ENCODE results near the gene SLC6A7. TPM values are rescaled to one million over a fixed set of nuclear protein-coding genes. Genes with fewer than 3 reads are reported as not detected.

SLC6A7 gene
- total and polyA plus RNA-seq, 9 donors: 0.02 TPM; not detected in 8

GRCh38 chr5:150172145-150172544, 17.7 kb upstream of the SLC6A7 start:
- Histone ChIP-seq H3K9me3 (no peaks in the 10 kb centered on the region), H3K27ac (no peak overlapping the region), H3K4me3 (no peak overlapping the region), H3K4me1 (ENCODE audit: insufficient read depth) (peaks cover 3% of the 10 kb centered on the region), H3K36me3 (no peaks in the 10 kb centered on the region), H3K27me3 (no peaks in the 10 kb centered on the region)
- DNase-seq: no peak
- intact Hi-C loops (cut with DNase I): loop anchor here in 1 of 4 donors (5.0 kb wide), 1 partner anchor 40 kb away; no protein-coding TSS in a partner anchor
- no peak for TF ChIP-seq EP300 (IDR thresholded peaks at IDR 0.05)
- TF ChIP-seq CTCF (IDR thresholded peaks at IDR 0.05): no peak
- TF ChIP-seq POLR2A (IDR thresholded peaks at IDR 0.05): no peak
- 73 to 85% (median 79%) methylated on average over 1 of the region's 1 CpG for WGBS, 3 donors

GRCh38 chr5:150172556-150172955, 17.3 kb upstream of the SLC6A7 start:
- no peak overlapping the region for H3K27ac ChIP-seq
- TF ChIP-seq EP300 (IDR thresholded peaks at IDR 0.05) (no peak), POLR2A (IDR thresholded peaks at IDR 0.05) (no peak), CTCF (IDR thresholded peaks at IDR 0.05) (no peak)
- WGBS, 3 donors: 77 to 89% (median 89%) methylated on average over 4 of the region's 4 CpGs

GRCh38 chr5:150173161-150173560, 16.7 kb upstream of the SLC6A7 start:
- 89 to 95% (median 90%) methylated on average over 3 of the region's 3 CpGs for WGBS, 3 donors
- H3K4me3 ChIP-seq: no peak overlapping the region

More at GRCh38 chr5:150172556-150172955, 17.3 kb upstream of the SLC6A7 start:
- no peak overlapping the region for H3K4me3 ChIP-seq
- H3K4me1 ChIP-seq (ENCODE audit: insufficient read depth): peaks cover 3% of the 10 kb centered on the region
- H3K27me3 ChIP-seq: no peaks in the 10 kb centered on the region
- intact Hi-C loops (cut with DNase I): loop anchor here in 1 of 4 donors (5.0 kb wide), 1 partner anchor 40 kb away; no protein-coding TSS in a partner anchor
- DNase-seq: no peak
- no peaks in the 10 kb centered on the region for H3K36me3 ChIP-seq
- H3K9me3 ChIP-seq: no peaks in the 10 kb centered on the region

GRCh38 chr5:150174285-150174684, 15.6 kb upstream of the SLC6A7 start:
- WGBS, 3 donors: 83 to 94% (median 89%) methylated on average over 6 of the region's 6 CpGs
- Histone ChIP-seq H3K4me1 (ENCODE audit: insufficient read depth) (peaks cover 3% of the 10 kb centered on the region), H3K36me3 (no peaks in the 10 kb centered on the region), H3K27me3 (no peaks in the 10 kb centered on the region), H3K9me3 (no peaks in the 10 kb centered on the region), H3K4me3 (no peak overlapping the region), H3K27ac (no peak overlapping the region)
- intact Hi-C loops (cut with DNase I): loop anchor here in 1 of 4 donors (5.0 kb wide), 1 partner anchor 42 kb away; no protein-coding TSS in a partner anchor
- DNase-seq: no peak
- TF ChIP-seq EP300 (IDR thresholded peaks at IDR 0.05): no peak
- TF ChIP-seq CTCF (IDR thresholded peaks at IDR 0.05): no peak
- TF ChIP-seq POLR2A (IDR thresholded peaks at IDR 0.05): no peak

More at GRCh38 chr5:150173161-150173560, 16.7 kb upstream of the SLC6A7 start:
- Histone ChIP-seq H3K4me1 (ENCODE audit: insufficient read depth) (peaks cover 3% of the 10 kb centered on the region), H3K36me3 (no peaks in the 10 kb centered on the region), H3K9me3 (no peaks in the 10 kb centered on the region), H3K27ac (no peak overlapping the region), H3K27me3 (no peaks in the 10 kb centered on the region)
- intact Hi-C loops (cut with DNase I): loop anchor here in 1 of 4 donors (5.0 kb wide), 1 partner anchor 41 kb away; no protein-coding TSS in a partner anchor
- DNase-seq: no peak
- no peak for TF ChIP-seq POLR2A (IDR thresholded peaks at IDR 0.05)
- TF ChIP-seq EP300 (IDR thresholded peaks at IDR 0.05): no peak

GRCh38 chr5:150175076-150175475, 14.8 kb upstream of the SLC6A7 start:
- DNase-seq: no peak
- Histone ChIP-seq H3K27ac (no peak overlapping the region), H3K27me3 (no peaks in the 10 kb centered on the region), H3K4me1 (ENCODE audit: insufficient read depth) (peaks cover 7% of the 10 kb centered on the region), H3K4me3 (no peak overlapping the region), H3K36me3 (no peaks in the 10 kb centered on the region), H3K9me3 (no peaks in the 10 kb centered on the region)
- intact Hi-C loops (cut with DNase I): no loop called here
- TF ChIP-seq CTCF (IDR thresholded peaks at IDR 0.05): no peak
- WGBS, 3 donors: 42 to 69% (median 56%) methylated on average over 1 of the region's 1 CpG
